Subcutaneous adipose tissue (tissue), 4 donors: Measurements from ENCODE around the gene ZCWPW1. TPM values are rescaled to one million over a fixed set of nuclear protein-coding genes. Genes with fewer than 3 reads are reported as not detected.

Experiments used
- total RNA-seq, 4 donors: library from RNA; depleted of rRNA; stranded (reverse); fragments of >200 nt; gene quantifications; one replicate each; pipeline ENCODE4 v1.1.0, GENCODE V29; 2016
- TF ChIP-seq, protein P1 (sequence below): fragments of 450-650 bp; IDR thresholded peaks from one replicate; pipeline ENCODE4 v1.5.1; 2016; ENCODE audit warnings: low read depth, mild to moderate bottlenecking, control low read depth, antibody characterized with exemption, moderate library complexity

Gene ZCWPW1
- total RNA-seq, 4 donors from 2014 or later, result 6.0 to 11.1 (median 8.0) TPM

DNA sequence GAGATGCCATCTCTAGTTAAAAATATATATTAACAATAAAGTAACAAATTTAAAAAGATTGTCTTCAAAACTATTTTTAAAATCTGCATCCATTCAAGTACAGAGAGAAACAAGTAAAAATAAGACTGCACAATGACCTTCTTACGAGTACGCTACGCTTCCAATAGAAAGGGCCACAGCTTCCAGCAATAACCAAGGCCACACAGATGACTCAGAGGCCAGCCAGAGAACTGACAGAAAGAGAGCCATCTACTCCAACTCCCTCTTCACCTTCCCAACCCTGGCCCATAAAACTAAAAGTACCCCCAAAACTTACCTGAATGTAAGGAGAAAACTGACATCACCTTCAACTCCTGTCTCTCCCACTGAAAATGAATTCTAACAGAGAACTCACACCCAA, 28.5 kb downstream of the ZCWPW1 start:
- TF ChIP-seq, protein P1, sequence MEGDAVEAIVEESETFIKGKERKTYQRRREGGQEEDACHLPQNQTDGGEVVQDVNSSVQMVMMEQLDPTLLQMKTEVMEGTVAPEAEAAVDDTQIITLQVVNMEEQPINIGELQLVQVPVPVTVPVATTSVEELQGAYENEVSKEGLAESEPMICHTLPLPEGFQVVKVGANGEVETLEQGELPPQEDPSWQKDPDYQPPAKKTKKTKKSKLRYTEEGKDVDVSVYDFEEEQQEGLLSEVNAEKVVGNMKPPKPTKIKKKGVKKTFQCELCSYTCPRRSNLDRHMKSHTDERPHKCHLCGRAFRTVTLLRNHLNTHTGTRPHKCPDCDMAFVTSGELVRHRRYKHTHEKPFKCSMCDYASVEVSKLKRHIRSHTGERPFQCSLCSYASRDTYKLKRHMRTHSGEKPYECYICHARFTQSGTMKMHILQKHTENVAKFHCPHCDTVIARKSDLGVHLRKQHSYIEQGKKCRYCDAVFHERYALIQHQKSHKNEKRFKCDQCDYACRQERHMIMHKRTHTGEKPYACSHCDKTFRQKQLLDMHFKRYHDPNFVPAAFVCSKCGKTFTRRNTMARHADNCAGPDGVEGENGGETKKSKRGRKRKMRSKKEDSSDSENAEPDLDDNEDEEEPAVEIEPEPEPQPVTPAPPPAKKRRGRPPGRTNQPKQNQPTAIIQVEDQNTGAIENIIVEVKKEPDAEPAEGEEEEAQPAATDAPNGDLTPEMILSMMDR, result no peak

DNA sequence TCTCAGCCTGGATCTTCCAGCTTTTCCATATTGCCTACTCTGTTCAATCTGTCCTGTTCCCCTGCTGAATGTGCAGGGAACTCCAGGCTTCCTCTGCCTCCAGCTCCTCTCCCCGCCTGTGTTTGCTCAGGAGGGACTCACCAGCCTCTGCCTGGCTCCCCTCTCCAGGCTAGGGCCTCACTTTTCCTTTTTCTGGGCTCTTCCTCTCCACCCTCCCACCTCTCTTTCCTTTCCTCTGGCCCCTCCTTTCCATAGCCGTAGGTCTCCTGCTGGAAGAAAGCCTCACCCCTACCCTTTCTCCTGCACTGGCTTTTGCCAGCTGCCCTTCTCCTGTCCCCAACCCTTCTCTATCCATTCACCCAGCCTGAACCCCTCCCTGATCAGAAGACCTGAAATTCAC, 30.3 kb downstream of the ZCWPW1 start:
- TF ChIP-seq, protein P1, result no peak

DNA sequence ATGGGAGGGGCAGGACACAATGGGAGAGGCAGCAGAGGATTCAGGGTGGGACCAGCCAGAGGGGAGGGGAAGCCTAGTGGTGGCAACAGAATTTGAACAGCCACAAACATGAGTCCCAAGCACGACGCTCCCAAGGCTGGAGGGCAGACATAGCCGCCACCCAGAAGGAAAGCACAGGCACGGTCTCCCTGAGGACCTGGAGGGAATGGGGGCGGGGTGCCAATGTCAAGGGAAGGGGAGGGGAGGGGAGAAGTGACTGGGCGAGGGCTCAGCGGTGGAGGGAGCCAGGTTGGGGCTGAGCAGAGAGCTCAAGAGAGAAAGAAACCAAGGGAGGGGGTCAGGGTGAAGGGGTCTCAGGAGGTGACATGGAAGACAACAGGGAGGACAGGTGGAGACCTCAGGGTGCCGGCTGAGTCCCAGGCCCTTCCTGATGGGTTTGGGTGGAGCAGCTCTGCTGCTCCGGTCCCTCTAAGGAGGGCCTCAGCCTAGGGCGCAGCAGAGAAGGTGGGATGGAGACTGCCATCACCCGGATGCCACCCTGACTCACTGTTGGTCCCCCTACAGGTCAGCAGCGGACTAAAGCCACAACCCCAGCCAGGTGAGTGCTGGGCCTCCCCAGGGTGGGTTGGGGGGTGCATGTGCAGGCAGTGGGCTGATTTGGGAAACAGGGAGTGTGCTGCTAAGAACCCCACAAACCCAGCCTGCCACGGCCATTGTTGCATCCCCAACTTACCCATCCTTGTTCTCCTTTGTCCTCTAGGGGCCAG, 31.0 kb downstream of the ZCWPW1 start:
- TF ChIP-seq, protein P1, result no peak

DNA sequence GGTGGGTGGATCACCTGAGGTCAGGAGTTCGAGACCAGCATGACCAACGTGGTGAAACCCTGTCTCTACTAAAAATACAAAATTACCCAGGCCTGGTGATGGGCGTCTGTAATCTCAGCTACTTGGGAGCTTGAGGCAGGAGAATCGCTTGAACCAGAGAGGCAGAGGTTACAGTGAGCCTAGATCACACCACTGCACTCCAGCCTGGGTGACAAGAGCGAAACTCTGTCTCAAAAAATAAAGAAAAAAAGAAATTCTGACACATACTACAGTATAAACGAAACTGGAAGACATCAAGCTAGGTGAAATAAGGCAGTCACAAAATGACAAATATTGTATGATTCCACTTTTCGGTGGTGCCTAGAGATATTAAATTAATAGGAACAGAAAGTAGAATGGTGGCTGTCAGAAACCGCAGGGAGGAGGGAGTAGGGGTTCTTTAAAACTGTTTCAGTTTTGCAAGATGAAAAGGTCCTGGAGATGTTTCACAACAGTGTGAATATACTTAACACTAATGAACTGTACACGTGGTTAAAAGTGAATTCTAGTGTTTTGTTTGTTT, 32.0 kb downstream of the ZCWPW1 start:
- TF ChIP-seq, protein P1, result no peak

DNA sequence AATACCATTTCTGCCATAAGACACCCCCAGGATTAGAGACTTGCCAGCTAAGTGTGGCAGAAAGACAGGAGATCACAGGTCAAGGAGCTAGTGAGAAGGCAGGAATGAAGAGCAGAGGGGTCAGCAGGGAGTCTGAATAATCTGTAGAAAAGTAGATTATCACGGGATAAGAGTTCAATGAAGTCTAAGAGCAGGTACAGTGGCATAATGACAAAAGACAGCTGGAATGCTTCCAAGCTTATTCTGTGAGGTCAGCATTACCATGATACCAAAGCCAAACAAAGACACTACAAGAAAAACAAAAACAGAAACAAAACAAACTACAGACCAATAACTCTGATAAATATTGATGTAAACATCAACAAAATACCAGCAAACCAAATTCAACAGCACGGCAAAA, 34.4 kb downstream of the ZCWPW1 start:
- TF ChIP-seq, protein P1, result no peak

DNA sequence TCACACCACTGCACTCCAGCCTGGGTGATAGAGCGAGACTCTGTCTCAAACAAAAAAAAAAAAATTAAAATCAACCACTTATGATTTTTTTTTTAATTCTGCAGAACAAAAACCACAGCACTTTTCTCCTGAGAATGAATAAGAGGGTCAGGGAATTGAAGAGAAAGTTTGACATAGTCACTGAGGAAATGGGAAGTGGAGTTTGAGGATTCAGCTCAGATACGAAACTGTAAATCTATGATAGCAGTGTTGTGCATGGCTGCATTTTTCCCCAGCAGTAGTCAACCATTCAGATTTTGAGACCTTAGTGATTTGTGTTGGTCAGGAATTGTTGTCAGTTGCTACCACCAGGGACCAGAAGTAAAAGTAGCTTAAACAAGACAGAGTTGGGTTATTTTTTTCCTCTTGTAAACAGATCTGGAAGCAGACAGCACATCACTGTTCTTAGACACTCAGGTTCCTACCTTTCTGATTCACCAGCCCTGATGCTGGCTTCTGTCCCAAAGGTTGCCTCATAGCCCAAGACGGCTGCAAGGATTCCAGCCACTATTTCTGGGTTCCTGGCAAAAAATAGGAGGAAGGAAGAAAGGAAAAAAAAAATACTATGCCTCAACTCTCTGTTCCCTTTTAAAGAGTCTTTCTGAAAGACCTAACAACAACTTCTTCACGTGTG, 35.1 kb downstream of the ZCWPW1 start:
- TF ChIP-seq, protein P1, result no peak

DNA sequence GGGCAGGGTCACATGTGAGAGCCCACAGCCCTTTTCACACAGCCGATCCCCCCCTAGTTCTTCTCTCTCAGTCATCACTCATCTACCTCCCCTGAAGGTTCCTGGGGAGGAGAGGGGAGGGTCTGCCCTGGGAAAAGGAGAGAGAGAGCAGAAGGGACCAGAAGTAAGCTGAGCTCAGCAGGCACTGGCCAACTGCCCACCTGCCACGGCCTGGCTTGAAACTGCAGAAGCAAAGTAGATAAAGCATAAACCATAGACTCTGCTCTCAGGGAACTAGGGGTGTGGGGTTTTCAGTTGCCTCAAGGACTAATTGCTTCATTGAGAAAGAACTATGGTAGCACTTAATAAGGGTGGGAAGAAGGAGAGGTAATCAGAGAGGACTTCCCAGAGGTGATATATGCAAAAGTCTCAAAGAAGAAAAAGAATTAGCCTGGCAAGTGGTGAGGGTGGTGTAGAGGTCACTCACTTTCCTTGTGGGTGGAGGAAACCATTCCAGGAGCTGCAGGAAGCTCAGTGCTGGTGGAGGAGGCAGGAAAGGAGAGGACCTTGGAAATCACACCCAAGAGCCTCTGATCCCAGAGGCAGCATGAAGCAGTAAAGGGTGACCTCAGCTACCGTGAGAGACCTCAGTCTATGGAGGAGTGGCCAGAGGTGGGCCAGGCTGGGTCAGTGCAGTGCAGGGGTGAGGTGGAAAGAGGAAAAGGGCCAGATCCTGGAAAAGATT, 38.1 kb downstream of the ZCWPW1 start:
- TF ChIP-seq, protein P1, result no peak
